ENCODE measurements around the gene RBKS.
A peak's percentile ranks its signal among the peaks of the same experiment; 100 is the strongest.
"Not testable (repeated sequence)": the region's sequence is repeated elsewhere in the genome, so short reads cannot be mapped to it uniquely, and the experiment has no call there.

RBKS gene

GRCh38 chr2:27870724-27871123 lies 19.5 kb downstream of the RBKS start:
- DNase-seq = no peak

- no peak for DNase-seq
Observed at GRCh38 chr2:27869763-27870162, 20.4 kb downstream of the RBKS start.

GRCh38 chr2:27866237-27866636 lies 23.9 kb downstream of the RBKS start:
- DNase-seq = no peak

- DNase-seq = not testable (repeated sequence)
Observed at GRCh38 chr2:27863955-27864354, 26.2 kb downstream of the RBKS start.

- DNase-seq = no peak
Observed at GRCh38 chr2:27863146-27863545, 27.0 kb downstream of the RBKS start.

GRCh38 chr2:27860111-27860510 lies 30.1 kb downstream of the RBKS start:
- peak; percentile 51 to 93 (median 86) for DNase-seq

- DNase-seq = peak in 2 of 3 donors; percentile 24 to 41
Observed at GRCh38 chr2:27857417-27858172, 32.6 kb downstream of the RBKS start.

GRCh38 chr2:27856956-27857355 lies 33.2 kb downstream of the RBKS start:
- DNase-seq = no peak

GRCh38 chr2:27856386-27856785 lies 33.8 kb downstream of the RBKS start:
- no peak for DNase-seq

GRCh38 chr2:27855476-27855875 lies 34.7 kb downstream of the RBKS start:
- peak in 2 of 3 donors; percentile 37 to 39 for DNase-seq

GRCh38 chr2:27854229-27854862 lies 35.8 kb downstream of the RBKS start:
- peak; percentile 47 to 60 (median 51) for DNase-seq

- DNase-seq = no peak
Observed at GRCh38 chr2:27852691-27853090, 37.5 kb downstream of the RBKS start.

GRCh38 chr2:27849558-27850205 lies 40.5 kb downstream of the RBKS start:
- no peak for DNase-seq

- DNase-seq = no peak
Observed at GRCh38 chr2:27847333-27847732, 42.9 kb downstream of the RBKS start.

GRCh38 chr2:27844821-27845255 lies 45.3 kb downstream of the RBKS start:
- DNase-seq = no peak

GRCh38 chr2:27843992-27844391 lies 46.2 kb downstream of the RBKS start:
- no peak for DNase-seq

- no peak for DNase-seq
Observed at GRCh38 chr2:27842894-27843293, 47.3 kb downstream of the RBKS start.

- no peak for DNase-seq
Observed at GRCh38 chr2:27839022-27839618, 51.1 kb downstream of the RBKS start.

- DNase-seq = no peak
Observed at GRCh38 chr2:27838502-27838901, 51.7 kb downstream of the RBKS start.

- DNase-seq = no peak
Observed at GRCh38 chr2:27833931-27834330, 56.3 kb downstream of the RBKS start.

- peak; percentile 53 to 84 (median 67) for DNase-seq
Observed at GRCh38 chr2:27832396-27832795, 57.8 kb downstream of the RBKS start.

GRCh38 chr2:27831279-27832050 lies 58.7 kb downstream of the RBKS start:
- peak; percentile 40 to 67 (median 63) for DNase-seq

- peak in 1 of 3 donors; percentile 28 for DNase-seq
Observed at GRCh38 chr2:27830656-27831055, 59.5 kb downstream of the RBKS start.
